GM18870 (cell line): ENCODE results near the gene DKK3.

Experiments
- ATAC-seq: cut with Tn5 transposase; IDR thresholded peaks from one replicate; pipeline ENCODE4 v1.9.1; 2021; ENCODE audit warnings: moderate library complexity; ENCODE audit not compliant: unreplicated experiment

Gene DKK3

DNA sequence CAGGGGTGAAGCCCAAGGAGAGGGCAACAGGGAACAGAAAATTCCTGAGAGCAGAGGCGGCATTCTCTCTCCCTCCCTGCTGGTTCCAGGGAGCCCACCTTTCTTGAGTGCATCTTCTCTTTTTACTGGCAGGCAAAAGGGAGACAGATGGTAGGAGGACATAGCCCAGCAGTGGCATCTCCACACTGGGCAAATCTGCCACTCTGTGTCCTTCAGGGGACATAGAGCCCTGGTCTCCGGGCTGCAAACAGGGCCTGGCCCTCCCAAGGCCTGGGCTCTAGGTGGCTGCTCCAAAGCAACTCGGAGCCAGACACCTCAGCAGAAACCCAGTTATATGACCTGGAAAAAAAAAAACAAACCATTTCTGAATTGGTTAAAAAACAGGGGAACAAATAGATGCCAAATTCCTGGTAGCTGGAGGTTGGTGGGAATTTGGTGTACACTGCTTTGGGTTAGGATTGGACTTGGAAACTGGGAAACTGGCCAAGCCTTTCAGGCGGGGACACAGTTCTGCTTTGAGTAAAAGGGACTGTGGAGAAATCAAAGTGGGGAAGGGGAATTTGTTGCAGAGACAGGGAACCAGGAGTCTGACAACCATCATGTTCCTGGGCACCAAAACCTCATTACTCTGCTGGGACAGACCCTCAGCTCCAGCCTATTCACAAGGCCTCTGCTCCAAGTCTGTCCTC lies 23.6 kb upstream of the DKK3 start:
- no peak for ATAC-seq

- ATAC-seq = no peak
These were observed 21.4 kb upstream of the DKK3 start for GRCh38 chr11:12029738-12030363.

GRCh38 chr11:12029119-12029518 lies 20.7 kb upstream of the DKK3 start:
- ATAC-seq = no peak

GRCh38 chr11:12028303-12028702 lies 19.9 kb upstream of the DKK3 start:
- ATAC-seq = no peak

DNA sequence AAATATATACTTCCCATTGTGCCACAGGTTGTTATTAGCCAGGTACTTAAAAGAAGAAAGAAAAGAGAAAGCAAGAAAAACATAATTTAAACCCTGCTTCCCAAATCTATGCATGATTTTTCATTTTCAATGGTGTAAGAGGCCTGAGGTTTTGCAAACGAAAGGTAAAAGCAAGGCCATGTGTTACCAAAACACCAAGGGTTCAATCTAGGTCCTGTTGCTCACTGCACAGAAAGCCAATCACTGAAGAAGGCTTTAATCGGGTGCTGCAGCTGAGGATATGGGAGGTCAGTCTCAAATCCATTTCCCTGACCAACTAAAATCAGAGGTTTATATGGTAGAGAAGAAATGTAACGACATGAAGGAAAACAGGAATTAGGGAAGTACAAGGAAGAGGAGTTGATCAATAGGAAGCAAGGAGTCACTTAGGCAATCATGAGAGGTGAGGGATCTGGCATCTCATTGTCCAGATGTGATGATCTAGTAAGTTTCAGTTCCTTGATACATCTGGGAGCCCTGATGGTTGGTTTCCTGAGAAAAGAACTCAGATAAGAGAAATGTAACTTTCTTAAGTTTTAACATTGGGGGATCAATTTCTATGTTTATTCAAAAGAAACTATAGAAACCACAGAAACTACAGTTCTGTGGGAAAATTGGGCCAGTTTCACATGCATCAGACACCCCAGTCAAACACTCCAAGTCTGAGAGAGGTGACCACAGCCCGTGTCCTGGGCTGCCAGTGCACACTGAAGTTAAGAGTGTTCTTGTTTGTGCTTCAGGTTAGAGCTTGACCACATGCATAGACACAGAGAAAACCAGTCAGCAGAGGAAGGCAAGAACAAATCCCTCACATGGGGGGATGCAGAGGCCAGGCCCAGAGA lies 18.1 kb upstream of the DKK3 start:
- ATAC-seq = no peak

DNA sequence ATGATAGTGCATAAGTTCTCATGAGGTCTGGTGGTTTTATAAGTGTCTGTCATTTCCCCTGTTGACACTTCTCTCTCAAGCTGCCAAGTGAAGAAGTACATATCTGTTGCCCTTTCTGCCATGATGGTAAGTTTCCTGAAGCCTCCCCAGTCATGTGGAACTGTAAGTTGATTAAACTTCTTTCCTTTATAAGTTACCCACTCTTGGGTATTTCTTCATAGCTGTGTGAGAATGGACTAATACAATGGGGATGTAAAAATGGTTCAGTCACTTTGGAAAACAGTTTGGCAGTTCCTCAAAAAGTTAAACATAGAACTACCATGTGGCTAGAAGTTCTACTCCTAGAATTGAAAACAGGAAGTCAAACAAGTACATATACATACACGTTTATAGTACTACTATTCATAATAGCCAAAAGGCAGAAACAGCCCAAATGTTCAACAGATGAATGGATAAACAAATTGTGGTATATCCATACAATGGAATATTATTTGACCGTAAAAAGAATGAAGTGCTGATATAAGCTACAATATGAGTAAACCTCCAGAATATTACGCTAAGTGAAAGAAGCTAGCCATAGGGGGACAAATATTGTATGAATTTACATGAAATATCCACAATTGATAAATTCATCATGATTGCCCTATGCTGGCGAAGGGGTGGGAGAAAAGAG lies 16.0 kb upstream of the DKK3 start:
- ATAC-seq = no peak

DNA sequence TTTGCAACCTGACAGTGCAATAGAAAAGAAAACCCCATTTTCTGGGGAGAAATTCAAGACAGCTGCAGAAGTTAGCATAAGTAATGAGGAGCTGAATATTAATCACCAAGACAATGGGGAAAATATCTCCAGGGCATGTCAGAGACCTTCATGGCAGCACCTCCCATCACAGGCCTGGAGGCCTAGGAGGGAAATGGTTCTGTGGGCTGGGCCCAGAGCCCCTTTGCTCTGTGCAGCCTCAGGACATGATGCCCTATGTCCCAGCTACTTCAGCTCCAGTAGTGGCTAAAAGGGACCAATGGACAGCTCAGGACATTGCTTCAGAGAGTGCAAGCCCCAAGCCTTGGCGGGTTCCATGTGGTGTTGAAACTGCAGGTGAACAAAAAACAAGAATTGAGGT lies 14.6 kb upstream of the DKK3 start:
- ATAC-seq = no peak

GRCh38 chr11:12020546-12020945 lies 12.1 kb upstream of the DKK3 start:
- no peak for ATAC-seq

- no peak for ATAC-seq
These were observed 11.5 kb upstream of the DKK3 start for GRCh38 chr11:12019866-12020416.

- no peak for ATAC-seq
These were observed 10.9 kb upstream of the DKK3 start for GRCh38 chr11:12019337-12019736.

DNA sequence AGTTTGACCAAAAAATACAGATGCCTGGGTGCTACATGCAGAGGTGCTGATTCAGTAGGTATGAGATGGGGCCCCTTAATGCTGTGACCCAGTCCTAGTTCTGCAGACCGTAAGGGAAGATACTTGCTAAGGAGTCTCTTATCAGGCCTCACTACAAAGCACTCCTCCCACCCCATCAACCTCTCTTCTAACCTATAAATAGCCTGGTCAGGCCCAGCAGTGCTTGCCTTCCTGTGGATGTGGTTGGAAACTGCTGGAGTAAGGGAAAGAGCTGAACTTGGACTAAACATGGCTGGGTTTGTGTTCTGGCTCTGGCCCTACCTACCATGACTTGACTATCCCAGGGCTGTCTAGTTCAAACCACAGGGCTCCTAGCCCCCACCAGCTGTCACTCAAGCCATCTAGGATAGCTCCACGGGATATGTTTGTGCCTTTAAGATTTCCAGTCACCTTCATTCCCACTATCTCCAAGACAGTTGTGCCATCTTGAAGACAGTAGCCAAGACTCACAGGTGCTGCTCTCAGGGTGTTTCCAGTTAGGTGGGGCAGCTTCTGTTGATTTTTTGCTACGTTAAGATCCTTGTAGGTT lies 9.5 kb upstream of the DKK3 start:
- ATAC-seq = no peak

GRCh38 chr11:12017243-12017678 lies 8.8 kb upstream of the DKK3 start:
- no peak for ATAC-seq

DNA sequence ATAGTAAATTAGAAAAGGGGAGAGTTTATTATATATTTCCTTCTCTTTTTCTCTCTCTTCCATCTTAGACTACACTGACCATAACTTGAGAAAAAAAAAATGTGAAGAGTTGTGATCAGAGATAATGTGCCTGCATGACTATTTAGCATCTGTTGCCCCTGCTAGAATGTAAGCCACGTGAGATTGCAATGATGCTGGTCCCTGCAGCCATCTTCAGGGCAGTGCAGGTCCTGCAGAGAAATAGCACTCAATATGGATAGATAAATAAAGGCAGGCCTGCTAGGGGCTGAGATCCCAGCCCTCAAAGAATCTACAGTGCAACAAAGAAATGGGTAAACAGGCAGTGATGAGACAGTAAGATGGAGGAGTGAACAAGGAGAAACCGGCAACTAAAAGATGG lies 7.8 kb upstream of the DKK3 start:
- no peak for ATAC-seq

DNA sequence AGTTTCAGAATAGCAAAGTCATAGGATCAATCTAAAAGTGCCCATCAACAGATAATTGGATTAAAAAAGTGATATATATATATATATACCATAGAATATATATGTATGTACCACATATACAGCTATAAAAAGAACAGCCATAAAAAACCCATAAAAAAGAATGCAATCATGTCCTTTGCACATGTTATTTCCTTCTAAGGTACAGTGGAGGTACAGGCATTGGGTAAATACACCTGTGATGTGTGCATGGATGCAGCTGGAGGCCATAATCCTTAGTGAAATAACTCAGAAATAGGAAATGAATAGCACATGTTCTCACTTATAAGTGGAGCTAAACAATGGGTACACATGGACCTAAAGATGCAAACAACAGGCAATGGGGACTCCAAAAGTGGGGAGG lies 7.1 kb upstream of the DKK3 start:
- ATAC-seq = no peak

DNA sequence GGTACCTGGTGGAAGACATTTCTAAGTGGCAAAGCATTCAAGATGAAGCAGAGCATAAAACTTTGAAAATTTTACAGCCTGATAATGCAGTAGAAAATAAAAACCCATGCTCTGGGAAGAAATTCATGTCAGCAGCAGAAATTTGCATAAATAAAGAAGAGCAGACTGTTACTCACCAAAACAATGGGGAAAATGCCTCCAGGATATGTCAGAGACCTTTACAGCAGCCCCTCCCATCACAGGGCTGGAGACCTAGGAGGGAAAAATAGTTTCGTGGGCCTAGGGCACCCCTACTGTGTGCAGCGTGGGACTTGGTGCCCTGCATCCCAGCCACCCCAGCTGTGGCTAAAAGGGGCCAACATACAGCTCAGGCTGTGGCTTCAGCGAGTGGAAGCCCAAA lies 5.4 kb upstream of the DKK3 start:
- ATAC-seq = no peak

DNA sequence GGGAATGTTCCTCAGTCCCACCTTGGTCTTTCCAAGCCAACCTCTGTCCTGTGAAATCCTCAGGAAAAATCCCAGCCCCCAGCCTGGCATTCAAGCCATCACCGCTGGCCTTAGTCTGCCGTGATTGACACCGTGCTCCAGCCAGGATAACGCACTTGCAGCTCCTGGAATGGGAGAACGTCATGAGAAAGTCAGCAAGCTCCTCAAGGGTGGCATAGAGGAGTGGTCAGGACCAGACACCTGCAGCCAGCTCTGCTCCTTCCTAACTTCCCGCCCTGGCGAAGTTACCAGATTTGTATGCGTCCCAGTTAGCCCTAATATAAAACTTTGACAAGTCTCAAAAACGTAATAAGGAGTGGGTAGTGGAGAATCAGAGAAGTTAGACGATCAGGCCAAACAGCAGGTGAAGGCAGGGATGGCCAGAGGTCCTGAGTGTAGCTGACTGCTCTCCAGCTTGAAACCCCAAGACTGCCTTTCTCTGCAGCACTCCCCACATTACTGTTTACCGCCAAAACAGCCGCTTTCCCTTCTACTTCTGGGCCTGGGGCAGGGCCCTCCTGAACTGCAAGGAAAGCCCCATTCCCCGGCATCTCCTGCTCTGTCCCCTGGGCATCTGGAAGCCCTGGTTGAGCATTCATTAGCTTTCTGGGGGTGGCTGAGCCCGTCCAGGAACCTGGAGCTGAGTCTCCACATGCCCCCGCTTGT lies 1.3 kb upstream of the DKK3 start:
- no peak for ATAC-seq

- ATAC-seq = no peak
These were observed 577 bp upstream of the DKK3 start for GRCh38 chr11:12008790-12009616.

DNA sequence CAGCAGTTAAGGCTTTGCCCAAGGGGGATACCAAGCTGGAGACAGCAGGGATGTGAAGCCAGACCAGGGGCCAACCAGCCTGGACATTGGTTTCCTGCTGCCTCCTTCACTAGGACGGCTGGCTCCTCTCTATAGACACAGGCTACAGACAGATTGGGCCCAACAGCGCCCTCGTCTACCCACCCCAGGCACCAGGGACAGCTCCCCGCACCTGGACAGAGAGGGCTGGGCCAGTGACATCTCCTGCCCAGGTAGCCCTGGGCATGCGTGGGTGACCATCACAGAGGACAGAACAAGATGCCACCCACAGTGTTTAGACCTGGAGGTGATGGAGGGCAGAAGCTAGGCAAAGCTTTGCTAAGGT lies 1.2 kb downstream of the DKK3 start:
- ATAC-seq = no peak

DNA sequence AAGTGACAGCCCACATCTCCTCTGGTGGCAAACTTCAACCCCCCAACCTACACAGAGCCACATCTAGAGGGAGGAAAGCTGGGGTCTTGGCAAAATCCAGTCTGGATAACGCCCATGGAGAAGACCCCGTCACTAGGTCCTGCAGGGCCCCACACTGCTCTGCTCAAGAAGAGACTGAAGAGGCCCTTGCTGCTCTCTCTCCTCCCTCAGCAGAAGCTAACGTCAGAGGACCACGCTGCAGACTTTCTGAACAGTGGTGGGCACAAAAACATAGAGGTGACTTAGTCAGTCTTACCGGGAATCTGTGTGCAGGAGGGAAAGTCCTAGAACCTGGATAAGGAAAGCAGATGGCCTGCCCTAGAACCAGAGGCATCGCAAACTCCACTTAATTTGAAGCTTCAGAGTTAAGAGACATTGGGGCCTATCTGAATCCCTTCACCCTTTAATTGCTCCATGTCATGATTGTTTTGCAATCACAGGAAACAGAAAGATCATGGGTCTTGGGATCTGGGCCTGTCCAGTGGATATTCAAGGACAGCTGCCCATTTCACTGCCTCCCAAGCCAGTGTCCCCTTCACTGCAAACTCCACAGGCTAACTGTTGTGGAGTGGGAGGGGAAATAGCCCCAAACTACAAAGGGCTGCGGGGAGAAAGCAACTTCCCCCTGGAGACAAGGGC lies 1.7 kb downstream of the DKK3 start:
- ATAC-seq = no peak
